SK-N-SH treated with all-trans-retinoic acid at 6 μM for 48 hours (cell line): ENCODE measurements around the gene METTL26.

ENCODE experiments used
- ATAC-seq: fragments of 200-7000 bp; cut with Tn5 transposase; 3 replicates; pipeline ENCODE4 v1.9.1; 2020; ENCODE audit warnings: mild to moderate bottlenecking, moderate library complexity
- ARNTL ChIP-seq: fragments of 450-650 bp; formaldehyde crosslinking; IDR thresholded peaks from 2 replicates; pipeline ENCODE4 v1.5.0; 2020; ENCODE audit warnings: low read depth, mild to moderate bottlenecking, moderate library complexity, borderline replicate concordance
- BACH2 ChIP-seq: fragments of 250-450 bp; sonication (Bioruptor Pico); IDR thresholded peaks from 2 replicates; pipeline ENCODE4 v1.9.0; 2021; ENCODE audit warnings: mild to moderate bottlenecking, borderline replicate concordance
- CREB5 ChIP-seq: fragments of 250-450 bp; sonication (Bioruptor Pico); IDR thresholded peaks from 2 replicates; pipeline ENCODE4 v1.5.1; 2020; ENCODE audit warnings: low read depth, mild to moderate bottlenecking, moderate library complexity
- CSDC2 ChIP-seq: fragments of 250-450 bp; sonication (Bioruptor Pico); IDR thresholded peaks from 2 replicates; pipeline ENCODE4 v1.5.0; 2020; ENCODE audit warnings: mild to moderate bottlenecking, moderate library complexity
- ESRRG ChIP-seq: fragments of 250-450 bp; sonication (Bioruptor Pico); IDR thresholded peaks from 2 replicates; pipeline ENCODE4 v1.6.1; 2021; ENCODE audit warnings: mild to moderate bottlenecking
- GLIS3 ChIP-seq: fragments of 250-450 bp; sonication (Bioruptor Pico); IDR thresholded peaks from 2 replicates; pipeline ENCODE4 v1.5.0; 2020; ENCODE audit warnings: mild to moderate bottlenecking, moderate library complexity
- OSR1 ChIP-seq: fragments of 250-450 bp; sonication (Bioruptor Pico); IDR thresholded peaks from 2 replicates; pipeline ENCODE4 v1.8.0; 2022; ENCODE audit warnings: moderate library complexity, mild to moderate bottlenecking, inconsistent platforms
- PATZ1 ChIP-seq: fragments of 250-450 bp; sonication (Bioruptor Pico); IDR thresholded peaks from 2 replicates; pipeline ENCODE4 v1.8.0; 2020; ENCODE audit warnings: mild to moderate bottlenecking, moderate library complexity, borderline replicate concordance
- RARB ChIP-seq: fragments of 250-450 bp; sonication (Bioruptor Pico); IDR thresholded peaks from 2 replicates; pipeline ENCODE4 v1.8.0; 2021; ENCODE audit warnings: mild to moderate bottlenecking, moderate library complexity
- SNAI2 ChIP-seq: fragments of 250-450 bp; sonication (Bioruptor Pico); IDR thresholded peaks from 2 replicates; pipeline ENCODE4 v1.5.0; 2020; ENCODE audit warnings: mild to moderate bottlenecking, moderate library complexity
- TCF4 ChIP-seq: fragments of 250-450 bp; sonication (Bioruptor Pico); IDR thresholded peaks from 2 replicates; pipeline ENCODE4 v1.8.0; 2021; ENCODE audit warnings: mild to moderate bottlenecking, moderate library complexity, borderline replicate concordance
- TOX ChIP-seq: fragments of 250-450 bp; sonication (Bioruptor Pico); IDR thresholded peaks from 2 replicates; pipeline ENCODE4 v1.8.0; 2021; ENCODE audit warnings: mild to moderate bottlenecking, moderate library complexity, borderline replicate concordance
- TSHZ2 ChIP-seq: fragments of 250-450 bp; sonication (Bioruptor Pico); IDR thresholded peaks from 2 replicates; pipeline ENCODE4 v1.5.0; 2020; ENCODE audit warnings: mild to moderate bottlenecking, moderate library complexity
- ZC3H10 ChIP-seq: fragments of 250-450 bp; sonication (Bioruptor Pico); IDR thresholded peaks from 2 replicates; pipeline ENCODE4 v1.5.1; 2021; ENCODE audit warnings: mild to moderate bottlenecking, moderate library complexity
- ZFP30 ChIP-seq: fragments of 450-650 bp; formaldehyde crosslinking; IDR thresholded peaks from 2 replicates; pipeline ENCODE4 v1.5.0; 2022; ENCODE audit warnings: mild to moderate bottlenecking, moderate library complexity
- ZNF70 ChIP-seq: fragments of 450-650 bp; formaldehyde crosslinking; IDR thresholded peaks from 2 replicates; pipeline ENCODE4 v1.5.0; 2020; ENCODE audit warnings: mild to moderate bottlenecking, moderate library complexity
- ZNF8 ChIP-seq: fragments of 450-650 bp; formaldehyde crosslinking; IDR thresholded peaks from 2 replicates; pipeline ENCODE4 v1.5.0; 2020; ENCODE audit warnings: mild to moderate bottlenecking, moderate library complexity
- TF ChIP-seq, protein P1 (sequence below): fragments of 250-450 bp; sonication (Bioruptor Pico); IDR thresholded peaks from 2 replicates; pipeline ENCODE4 v1.8.0; 2021; ENCODE audit warnings: low read depth, mild to moderate bottlenecking, moderate library complexity, borderline replicate concordance

Gene METTL26

DNA sequence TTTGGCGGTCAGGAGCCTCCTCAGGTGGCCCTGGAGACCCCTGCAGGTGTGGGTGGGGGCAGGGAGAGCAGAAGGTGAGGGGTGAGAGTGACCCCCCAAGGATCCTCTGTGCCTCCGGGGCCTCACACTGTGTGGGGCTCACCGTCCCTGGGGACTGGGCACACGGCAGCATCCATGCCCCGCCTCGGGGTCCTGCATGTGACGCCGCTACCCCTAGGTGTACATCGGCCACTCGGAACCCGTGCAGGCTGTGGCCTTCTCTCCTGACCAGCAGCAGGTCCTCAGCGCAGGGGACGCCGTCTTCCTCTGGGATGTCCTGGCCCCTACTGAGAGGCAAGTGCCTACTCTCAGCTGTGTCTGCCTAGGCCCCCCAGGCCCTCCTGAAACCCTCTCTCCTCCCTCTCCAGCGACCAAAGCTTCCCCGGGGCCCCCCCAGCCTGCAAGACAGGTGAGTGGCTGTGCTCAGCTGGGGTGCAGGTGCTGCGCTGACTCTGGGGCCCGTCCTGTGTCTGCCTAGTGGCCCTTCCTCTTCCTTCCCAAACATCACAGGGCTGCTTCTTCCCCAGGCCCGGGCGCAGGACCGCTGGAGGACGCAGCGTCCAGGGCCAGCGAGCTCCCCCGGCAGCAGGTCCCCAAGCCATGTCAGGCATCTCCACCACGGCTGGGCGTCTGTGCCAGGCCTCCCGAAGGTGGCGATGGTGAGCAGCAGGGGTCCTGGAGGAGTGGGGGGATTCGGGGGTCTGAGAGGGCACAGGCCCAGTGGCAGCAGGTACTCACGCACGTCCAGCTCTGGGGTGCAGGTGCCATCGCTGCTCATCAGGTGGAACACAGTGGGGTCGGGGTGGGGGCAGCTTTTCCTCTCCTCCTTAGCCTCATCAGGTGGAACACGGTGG is 22.8 kb upstream of the METTL26 start:
- no peak for ATAC-seq
- TF ChIP-seq TSHZ2 (CRISPR knock-in tag) = no peak
- TF ChIP-seq OSR1 (CRISPR knock-in tag) = no peak

DNA sequence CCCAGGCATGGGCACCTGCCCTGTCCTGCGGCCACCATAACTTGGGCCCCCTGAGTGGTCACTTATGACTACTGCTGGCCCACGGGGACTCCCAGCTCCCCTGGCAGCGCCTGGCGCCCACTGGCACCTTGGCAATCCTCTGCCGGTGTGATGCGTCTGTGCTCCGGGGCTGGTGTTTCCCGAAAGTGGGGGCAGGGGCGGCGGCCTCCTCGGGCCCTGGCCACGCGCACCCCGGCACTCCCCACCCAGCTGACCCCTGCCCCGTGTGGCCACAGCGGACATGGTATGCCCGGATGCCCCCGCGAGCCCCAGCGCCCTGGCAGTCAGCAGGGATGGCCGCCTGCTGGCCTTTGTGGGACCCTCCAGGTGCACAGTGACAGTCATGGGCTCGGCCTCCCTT is 21.4 kb upstream of the METTL26 start:
- no peak for ATAC-seq
- TF ChIP-seq OSR1 (CRISPR knock-in tag) (no peak), TCF4 (CRISPR knock-in tag) (no peak), ZNF8 (CRISPR knock-in tag) (no peak), ARNTL (no peak), ZFP30 (no peak), BACH2 (CRISPR knock-in tag) (no peak), ESRRG (CRISPR knock-in tag) (no peak), SNAI2 (CRISPR knock-in tag) (no peak), PATZ1 (CRISPR knock-in tag) (no peak), CSDC2 (CRISPR knock-in tag) (no peak), GLIS3 (CRISPR knock-in tag) (no peak)
- TF ChIP-seq, protein P1, sequence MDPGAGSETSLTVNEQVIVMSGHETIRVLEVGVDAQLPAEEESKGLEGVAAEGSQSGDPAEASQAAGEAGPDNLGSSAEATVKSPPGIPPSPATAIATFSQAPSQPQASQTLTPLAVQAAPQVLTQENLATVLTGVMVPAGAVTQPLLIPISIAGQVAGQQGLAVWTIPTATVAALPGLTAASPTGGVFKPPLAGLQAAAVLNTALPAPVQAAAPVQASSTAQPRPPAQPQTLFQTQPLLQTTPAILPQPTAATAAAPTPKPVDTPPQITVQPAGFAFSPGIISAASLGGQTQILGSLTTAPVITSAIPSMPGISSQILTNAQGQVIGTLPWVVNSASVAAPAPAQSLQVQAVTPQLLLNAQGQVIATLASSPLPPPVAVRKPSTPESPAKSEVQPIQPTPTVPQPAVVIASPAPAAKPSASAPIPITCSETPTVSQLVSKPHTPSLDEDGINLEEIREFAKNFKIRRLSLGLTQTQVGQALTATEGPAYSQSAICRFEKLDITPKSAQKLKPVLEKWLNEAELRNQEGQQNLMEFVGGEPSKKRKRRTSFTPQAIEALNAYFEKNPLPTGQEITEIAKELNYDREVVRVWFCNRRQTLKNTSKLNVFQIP (CRISPR knock-in tag) = no peak

GRCh38 chr16:654034-654433 is 17.9 kb upstream of the METTL26 start:
- no peak for ATAC-seq
- TF ChIP-seq RARB (CRISPR knock-in tag) = no peak
- TF ChIP-seq CREB5 (CRISPR knock-in tag) = no peak
- no peak for TF ChIP-seq PATZ1 (CRISPR knock-in tag)
- no peak for TF ChIP-seq BACH2 (CRISPR knock-in tag)
- TF ChIP-seq TCF4 (CRISPR knock-in tag) = no peak
- no peak for TF ChIP-seq SNAI2 (CRISPR knock-in tag)
- TF ChIP-seq, protein P1 (CRISPR knock-in tag) = no peak
- TF ChIP-seq ZC3H10 (CRISPR knock-in tag) = no peak
- no peak for TF ChIP-seq TSHZ2 (CRISPR knock-in tag)
- TF ChIP-seq ARNTL = no peak
- no peak for TF ChIP-seq ZNF70
- no peak for TF ChIP-seq TOX (CRISPR knock-in tag)
